ENCODE measurements around the gene IRF8.

IRF8 gene

GRCh38 chr16:85961988-85962915 is 63.3 kb downstream of the IRF8 start:
- TF ChIP-seq POLR2AphosphoS5 (IDR thresholded peaks at IDR 0.05; ENCODE audit: low read depth, low read length) (no peak), FOXP2 (optimal IDR thresholded peaks at IDR 0.05; ENCODE audit: borderline replicate concordance, extremely low read depth, extremely low read length, insufficient read depth) (no peak), SIN3A (IDR thresholded peaks at IDR 0.05; ENCODE audit: borderline replicate concordance, insufficient read depth, low read length) (no peak), REST (IDR thresholded peaks at IDR 0.05; ENCODE audit: insufficient read depth in 1 of 2, low read depth in 2 of 2, low read length in 2 of 2) (no peak), TAF1 (IDR thresholded peaks at IDR 0.05; ENCODE audit: borderline replicate concordance, insufficient read depth, low read length) (no peak)

- TF ChIP-seq FOXP2 (optimal IDR thresholded peaks at IDR 0.05; ENCODE audit: borderline replicate concordance, extremely low read depth, extremely low read length, insufficient read depth) (no peak), SIN3A (IDR thresholded peaks at IDR 0.05; ENCODE audit: borderline replicate concordance, insufficient read depth, low read length) (no peak), POLR2AphosphoS5 (IDR thresholded peaks at IDR 0.05; ENCODE audit: low read depth, low read length) (no peak), TAF1 (IDR thresholded peaks at IDR 0.05; ENCODE audit: borderline replicate concordance, insufficient read depth, low read length) (no peak), REST (IDR thresholded peaks at IDR 0.05; ENCODE audit: insufficient read depth in 1 of 2, low read depth in 2 of 2, low read length in 2 of 2) (no peak)
Measured at GRCh38 chr16:85963753-85964285, 64.9 kb downstream of the IRF8 start.

- TF ChIP-seq REST (IDR thresholded peaks at IDR 0.05; ENCODE audit: insufficient read depth in 1 of 2, low read depth in 2 of 2, low read length in 2 of 2) (no peak), TAF1 (IDR thresholded peaks at IDR 0.05; ENCODE audit: borderline replicate concordance, insufficient read depth, low read length) (no peak), POLR2AphosphoS5 (IDR thresholded peaks at IDR 0.05; ENCODE audit: low read depth, low read length) (no peak), SIN3A (IDR thresholded peaks at IDR 0.05; ENCODE audit: borderline replicate concordance, insufficient read depth, low read length) (no peak), FOXP2 (optimal IDR thresholded peaks at IDR 0.05; ENCODE audit: borderline replicate concordance, extremely low read depth, extremely low read length, insufficient read depth) (no peak)
Measured at GRCh38 chr16:85965125-85965524, 66.2 kb downstream of the IRF8 start.

GRCh38 chr16:85967111-85967510 is 68.1 kb downstream of the IRF8 start:
- TF ChIP-seq FOXP2 (optimal IDR thresholded peaks at IDR 0.05; ENCODE audit: borderline replicate concordance, extremely low read depth, extremely low read length, insufficient read depth), result no peak
- TF ChIP-seq POLR2AphosphoS5 (IDR thresholded peaks at IDR 0.05; ENCODE audit: low read depth, low read length), result no peak
- no peak for TF ChIP-seq SIN3A (IDR thresholded peaks at IDR 0.05; ENCODE audit: borderline replicate concordance, insufficient read depth, low read length)
- TF ChIP-seq REST (IDR thresholded peaks at IDR 0.05; ENCODE audit: insufficient read depth in 1 of 2, low read depth in 2 of 2, low read length in 2 of 2), result no peak
- TF ChIP-seq TAF1 (IDR thresholded peaks at IDR 0.05; ENCODE audit: borderline replicate concordance, insufficient read depth, low read length), result no peak
